H9 (cell line): ENCODE data around the gene ZSCAN16. TPM values are rescaled to one million over a fixed set of nuclear protein-coding genes. Genes with fewer than 3 reads are reported as not detected.

Experiments used
- DNase-seq: peaks from one replicate; pipeline ENCODE4 v3.0.0-alpha.2; 2017
- H2AFZ ChIP-seq: one replicate; pipeline ENCODE4 v1.6.1; 2013; ENCODE audit warnings: mild to moderate bottlenecking, low read length, control low read depth, moderate library complexity
- H2AK5ac ChIP-seq: 2 replicates; pipeline ENCODE4 v1.6.1; 2013; ENCODE audit warnings: low read length, control low read depth, mixed read lengths; ENCODE audit not compliant: insufficient read length
- H2BK120ac ChIP-seq: one replicate; pipeline ENCODE4 v1.6.1; 2013; ENCODE audit warnings: low read depth, mild to moderate bottlenecking, low read length, control low read depth, inconsistent platforms; ENCODE audit not compliant: poor library complexity, severe bottlenecking
- H2BK12ac ChIP-seq: 2 replicates; pipeline ENCODE4 v1.6.1; 2013; ENCODE audit warnings: low read length, control low read depth, mixed read lengths, low read depth; ENCODE audit not compliant: insufficient read length
- H2BK15ac ChIP-seq: 2 replicates; pipeline ENCODE4 v1.6.1; 2013; ENCODE audit warnings: low read depth, low read length, control low read depth
- H2BK20ac ChIP-seq: one replicate; pipeline ENCODE4 v1.6.1; 2013; ENCODE audit warnings: low read depth, mild to moderate bottlenecking, low read length, control low read depth, inconsistent platforms; ENCODE audit not compliant: poor library complexity, severe bottlenecking
- H2BK5ac ChIP-seq: 2 replicates; pipeline ENCODE4 v1.6.1; 2013; ENCODE audit warnings: low read length, control low read depth, mixed read lengths; ENCODE audit not compliant: insufficient read length
- H3K14ac ChIP-seq: 2 replicates; pipeline ENCODE4 v1.6.1; 2013; ENCODE audit warnings: low read length, control low read depth; ENCODE audit not compliant: insufficient read depth
- H3K18ac ChIP-seq: 2 replicates; pipeline ENCODE4 v1.6.1; 2013; ENCODE audit warnings: low read depth, mild to moderate bottlenecking, mixed read lengths, low read length, control low read depth; ENCODE audit not compliant: insufficient read length
- H3K23ac ChIP-seq: 2 replicates; pipeline ENCODE4 v1.6.1; 2013; ENCODE audit warnings: low read length, control low read depth, mixed read lengths, low read depth; ENCODE audit not compliant: insufficient read length
- H3K23me2 ChIP-seq: 2 replicates; pipeline ENCODE4 v1.6.1; 2013; ENCODE audit warnings: low read depth, mild to moderate bottlenecking, mixed read lengths, low read length, control low read depth; ENCODE audit not compliant: insufficient read length, poor library complexity, severe bottlenecking
- H3K27ac ChIP-seq: 2 replicates; pipeline ENCODE4 v1.5.1; 2013; ENCODE audit warnings: low read length, control low read depth, mixed read lengths, low read depth; ENCODE audit not compliant: insufficient read length
- H3K27me3 ChIP-seq: 2 replicates; pipeline ENCODE4 v1.6.1; 2013; ENCODE audit warnings: low read length, control low read depth, inconsistent platforms; ENCODE audit not compliant: insufficient read depth
- H3K4ac ChIP-seq: 2 replicates; pipeline ENCODE4 v1.6.1; 2013; ENCODE audit warnings: low read depth, mild to moderate bottlenecking, control low read depth, inconsistent platforms, low read length, moderate library complexity
- H3K4me1 ChIP-seq: 2 replicates; pipeline ENCODE4 v1.6.1; 2013; ENCODE audit warnings: low read length, control low read depth, inconsistent platforms; ENCODE audit not compliant: insufficient read depth
- H3K4me2 ChIP-seq: 2 replicates; pipeline ENCODE4 v1.6.1; 2013; ENCODE audit warnings: low read length, control low read depth, mixed read lengths; ENCODE audit not compliant: insufficient read length, insufficient read depth
- H3K56ac ChIP-seq: 2 replicates; pipeline ENCODE4 v1.6.1; 2013; ENCODE audit warnings: low read depth, mild to moderate bottlenecking, mixed read lengths, low read length, control low read depth; ENCODE audit not compliant: insufficient read length
- H3K79me1 ChIP-seq: 2 replicates; pipeline ENCODE4 v1.6.1; 2013; ENCODE audit warnings: low read depth, mild to moderate bottlenecking, moderate library complexity, low read length, control low read depth, inconsistent platforms; ENCODE audit not compliant: insufficient read depth, poor library complexity, severe bottlenecking
- H3K79me2 ChIP-seq: 2 replicates; pipeline ENCODE4 v1.6.1; 2013; ENCODE audit warnings: low read length, control low read depth, inconsistent platforms; ENCODE audit not compliant: insufficient read depth
- H3K9ac ChIP-seq: 2 replicates; pipeline ENCODE4 v1.6.1; 2013; ENCODE audit warnings: low read length, control low read depth, mixed read lengths; ENCODE audit not compliant: insufficient read length; ENCODE audit errors: extremely low read depth
- H3K9me3 ChIP-seq: one replicate; pipeline ENCODE4 v1.6.1; 2013; ENCODE audit warnings: low read depth, low read length, inconsistent platforms; ENCODE audit not compliant: control insufficient read depth
- H3T11ph ChIP-seq: one replicate; pipeline ENCODE4 v1.6.1; 2013; ENCODE audit warnings: mild to moderate bottlenecking, low read length, control low read depth, inconsistent platforms
- H4K20me1 ChIP-seq: one replicate; pipeline ENCODE4 v1.6.1; 2013; ENCODE audit not compliant: control insufficient read depth, insufficient read length, insufficient read depth
- H4K5ac ChIP-seq: 2 replicates; pipeline ENCODE4 v1.6.1; 2013; ENCODE audit warnings: low read depth, mild to moderate bottlenecking, mixed read lengths, low read length, control low read depth; ENCODE audit not compliant: insufficient read length
- H4K8ac ChIP-seq: replicated peaks from 2 replicates; pipeline ENCODE4 v1.6.1; 2013; ENCODE audit warnings: low read length, control low read depth, mixed read lengths, low read depth; ENCODE audit not compliant: insufficient read length
- H4K91ac ChIP-seq: 2 replicates; pipeline ENCODE4 v1.6.1; 2013; ENCODE audit warnings: low read depth, mild to moderate bottlenecking, moderate library complexity, mixed read lengths, low read length, control low read depth; ENCODE audit not compliant: insufficient read length
- H3K27ac Mint-ChIP-seq, 3 experiments: 2 replicates in 2 of 3; 3 replicates in 1 of 3; pipeline ENCODE4 v1.8.0; 2020 to 2021; ENCODE audit warnings: mixed read lengths in 3 of 3, mild to moderate bottlenecking in 1 of 3, moderate library complexity in 1 of 3
- H3K27me3 Mint-ChIP-seq: 2 replicates; pipeline ENCODE4 v1.8.0; 2021; ENCODE audit warnings: low read depth, mild to moderate bottlenecking, moderate library complexity, mixed read lengths
- H3K36me3 Mint-ChIP-seq, 3 experiments: 2 replicates in 2 of 3; 3 replicates in 1 of 3; pipeline ENCODE4 v1.8.0; 2020 to 2021; ENCODE audit warnings: low read depth in 3 of 3, mixed read lengths in 3 of 3; ENCODE audit not compliant: insufficient read depth in 1 of 3
- H3K4me1 Mint-ChIP-seq, 2 experiments: 2 replicates each; pipeline ENCODE4 v1.8.0; 2020; ENCODE audit warnings: mixed read lengths in 2 of 2
- H3K4me3 Mint-ChIP-seq, 2 experiments: 2 replicates in 1 of 2; 3 replicates in 1 of 2; pipeline ENCODE4 v1.8.0; 2020 to 2021; ENCODE audit warnings: mild to moderate bottlenecking in 2 of 2, mixed read lengths in 2 of 2, moderate library complexity in 1 of 2
- H3K9me3 Mint-ChIP-seq, 2 experiments: 2 replicates in 1 of 2; 3 replicates in 1 of 2; pipeline ENCODE4 v1.8.0; 2020; ENCODE audit warnings: mild to moderate bottlenecking in 2 of 2, mixed read lengths in 2 of 2, moderate library complexity in 1 of 2
- WGBS: extraction: QIAGEN DNeasy Blood & Tissue Kit; methylation state at CpG from one replicate; pipeline ENCODE4 v1.1.7; 2013; ENCODE audit warnings: missing lambda C conversion rate, low lambda C conversion rate, mixed read lengths; ENCODE audit not compliant: insufficient read length; ENCODE audit errors: extremely low coverage; 5-methylcytosine and 5-hydroxymethylcytosine counted together
- total RNA-seq: library from RNA; stranded (reverse); gene quantifications from 2 replicates; pipeline ENCODE4 v1.2.1, GENCODE V29; 2021
- TF ChIP-seq, protein P1 (sequence below): fragments of 200-600 bp; sonication (generic); conservative IDR thresholded peaks from 3 replicates; pipeline ENCODE4 v1.8.0; 2021; ENCODE audit warnings: antibody characterized with exemption, mild to moderate bottlenecking

ZSCAN16 gene
- total RNA-seq, 1 experiment from 2014 or later, result 11.0 TPM

GRCh38 chr6:28153546-28153945 lies 29.1 kb downstream of the ZSCAN16 start:
- Histone ChIP-seq H3K27ac (no peak overlapping the region), H3K4me1 (no peaks in the 10 kb centered on the region), H4K8ac (no peak overlapping the region), H3K56ac (no peak overlapping the region), H3K23me2 (no peaks in the 10 kb centered on the region), H4K91ac (no peak overlapping the region), H2BK5ac (no peak overlapping the region), H2BK20ac (no peak overlapping the region), H3K23ac (no peak overlapping the region), H3K9ac (no peak overlapping the region), H2AK5ac (no peak overlapping the region), H3K9me3 (peaks cover 10% of the 10 kb centered on the region), H2BK12ac (no peak overlapping the region), H4K20me1 (no peaks in the 10 kb centered on the region), H3K4ac (no peak overlapping the region), H4K5ac (no peak overlapping the region), H3K14ac (no peak overlapping the region), H3K4me2 (no peak overlapping the region), H2BK120ac (no peak overlapping the region), H3K79me2 (no peaks in the 10 kb centered on the region), H3T11ph (no peak overlapping the region), H3K27me3 (no peaks in the 10 kb centered on the region), H3K79me1 (no peaks in the 10 kb centered on the region), H2BK15ac (no peak overlapping the region), H2AFZ (no peak overlapping the region), H3K18ac (no peak overlapping the region)
- TF ChIP-seq, protein P1, sequence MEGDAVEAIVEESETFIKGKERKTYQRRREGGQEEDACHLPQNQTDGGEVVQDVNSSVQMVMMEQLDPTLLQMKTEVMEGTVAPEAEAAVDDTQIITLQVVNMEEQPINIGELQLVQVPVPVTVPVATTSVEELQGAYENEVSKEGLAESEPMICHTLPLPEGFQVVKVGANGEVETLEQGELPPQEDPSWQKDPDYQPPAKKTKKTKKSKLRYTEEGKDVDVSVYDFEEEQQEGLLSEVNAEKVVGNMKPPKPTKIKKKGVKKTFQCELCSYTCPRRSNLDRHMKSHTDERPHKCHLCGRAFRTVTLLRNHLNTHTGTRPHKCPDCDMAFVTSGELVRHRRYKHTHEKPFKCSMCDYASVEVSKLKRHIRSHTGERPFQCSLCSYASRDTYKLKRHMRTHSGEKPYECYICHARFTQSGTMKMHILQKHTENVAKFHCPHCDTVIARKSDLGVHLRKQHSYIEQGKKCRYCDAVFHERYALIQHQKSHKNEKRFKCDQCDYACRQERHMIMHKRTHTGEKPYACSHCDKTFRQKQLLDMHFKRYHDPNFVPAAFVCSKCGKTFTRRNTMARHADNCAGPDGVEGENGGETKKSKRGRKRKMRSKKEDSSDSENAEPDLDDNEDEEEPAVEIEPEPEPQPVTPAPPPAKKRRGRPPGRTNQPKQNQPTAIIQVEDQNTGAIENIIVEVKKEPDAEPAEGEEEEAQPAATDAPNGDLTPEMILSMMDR, result no peak
- Mint-ChIP-seq H3K4me3 (no peak overlapping the region), H3K36me3 (peaks cover 73 to 91% (median 90%) of the 10 kb centered on the region in 3 experiments), H3K27me3 (no peaks in the 10 kb centered on the region), H3K4me1 (no peaks in the 10 kb centered on the region), H3K9me3 (peaks cover 6 to 14% of the 10 kb centered on the region in 2 experiments; a peak in 3 of 5 replicates), H3K27ac (no peak overlapping the region)
- DNase-seq, result no peak
- no CpG with 5 or more reads among the region's 1 CpG for WGBS
